Activated naive CD8-positive, alpha-beta T cell treated with anti-CD3 and anti-CD28 coated beads for 36 hours (primary cell): ENCODE measurements around the gene RTKN2. TPM values are rescaled to one million over a fixed set of nuclear protein-coding genes. Genes with fewer than 3 reads are reported as not detected.

Experiments
- DNase-seq: peaks from one replicate; pipeline ENCODE4 v3.0.0; 2021
- H3K27ac Mint-ChIP-seq: one replicate; pipeline ENCODE4 v1.8.0; 2022; ENCODE audit warnings: mild to moderate bottlenecking, moderate library complexity, mixed read lengths
- H3K27me3 Mint-ChIP-seq: one replicate; pipeline ENCODE4 v1.8.0; 2022; ENCODE audit warnings: mild to moderate bottlenecking, mixed read lengths
- H3K36me3 Mint-ChIP-seq: one replicate; pipeline ENCODE4 v1.8.0; 2021; ENCODE audit warnings: mild to moderate bottlenecking, mixed read lengths
- H3K4me1 Mint-ChIP-seq: one replicate; pipeline ENCODE4 v1.8.0; 2021; ENCODE audit warnings: mixed read lengths
- H3K4me3 Mint-ChIP-seq: one replicate; pipeline ENCODE4 v1.8.0; 2022; ENCODE audit warnings: mild to moderate bottlenecking, moderate library complexity, mixed read lengths
- H3K9me3 Mint-ChIP-seq: one replicate; pipeline ENCODE4 v1.8.0; 2022; ENCODE audit warnings: mixed read lengths
- total RNA-seq, 2 experiments: library from RNA; stranded (reverse); gene quantifications; one replicate each; pipeline ENCODE4 v1.2.3, GENCODE V29; 2021

RTKN2 gene
- total RNA-seq, 2 experiments from 2014 or later: 1.1 to 1.2 TPM

- H3K9me3 Mint-ChIP-seq: peaks cover 42% of the 10 kb centered on the region
- H3K36me3 Mint-ChIP-seq: peaks cover 55% of the 10 kb centered on the region
- no peak for DNase-seq
- H3K4me1 Mint-ChIP-seq: peaks cover 75% of the 10 kb centered on the region
- no peak overlapping the region for H3K4me3 Mint-ChIP-seq
- no peaks in the 10 kb centered on the region for H3K27me3 Mint-ChIP-seq
- peak overlapping the region; percentile 91 for H3K27ac Mint-ChIP-seq
Measured at GRCh38 chr10:62182595-62182994, 86.0 kb downstream of the RTKN2 start.

- peaks cover 73% of the 10 kb centered on the region for H3K4me1 Mint-ChIP-seq
- H3K27me3 Mint-ChIP-seq: no peaks in the 10 kb centered on the region
Measured at GRCh38 chr10:62182171-62182570, 86.5 kb downstream of the RTKN2 start.

GRCh38 chr10:62180677-62181076 is 88.0 kb downstream of the RTKN2 start:
- no peak for DNase-seq
- no peak overlapping the region for H3K4me3 Mint-ChIP-seq
- peaks cover 46% of the 10 kb centered on the region for H3K36me3 Mint-ChIP-seq
- H3K27ac Mint-ChIP-seq: peak overlapping the region; percentile 91
- peaks cover 63% of the 10 kb centered on the region for H3K4me1 Mint-ChIP-seq
- H3K9me3 Mint-ChIP-seq: peaks cover 47% of the 10 kb centered on the region
- H3K27me3 Mint-ChIP-seq: no peaks in the 10 kb centered on the region

More at GRCh38 chr10:62182171-62182570, 86.5 kb downstream of the RTKN2 start:
- Mint-ChIP-seq H3K36me3 (peaks cover 51% of the 10 kb centered on the region), H3K9me3 (peaks cover 44% of the 10 kb centered on the region), H3K27ac (peak overlapping the region; percentile 91), H3K4me3 (peak overlapping the region; percentile 2)
- DNase-seq: no peak

DNA sequence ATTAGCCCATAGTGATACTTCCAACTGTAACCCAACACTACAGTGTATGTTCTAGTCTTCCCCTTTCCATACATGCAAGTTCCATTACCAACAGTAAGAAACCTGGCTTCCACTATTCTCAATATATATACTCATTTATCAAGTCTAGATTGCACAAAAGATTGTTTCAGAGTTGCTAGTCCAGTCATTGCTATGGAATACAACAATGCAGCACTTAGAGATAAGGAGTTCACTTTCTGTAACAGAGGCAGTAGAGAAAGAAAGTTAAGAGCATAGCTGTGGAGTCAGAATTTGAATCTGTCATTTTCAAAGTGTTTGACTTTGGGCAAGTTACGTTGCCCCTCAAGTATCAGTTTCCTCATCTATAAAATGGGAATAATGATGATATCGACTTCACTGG is 90.1 kb downstream of the RTKN2 start:
- Mint-ChIP-seq H3K9me3 (peaks cover 38% of the 10 kb centered on the region), H3K4me1 (peaks cover 52% of the 10 kb centered on the region), H3K27me3 (no peaks in the 10 kb centered on the region), H3K4me3 (no peak overlapping the region), H3K36me3 (peaks cover 40% of the 10 kb centered on the region), H3K27ac (no peak overlapping the region)
- DNase-seq: no peak

GRCh38 chr10:62177111-62177510 is 91.5 kb downstream of the RTKN2 start:
- H3K9me3 Mint-ChIP-seq: peaks cover 47% of the 10 kb centered on the region
- no peaks in the 10 kb centered on the region for H3K27me3 Mint-ChIP-seq

DNA sequence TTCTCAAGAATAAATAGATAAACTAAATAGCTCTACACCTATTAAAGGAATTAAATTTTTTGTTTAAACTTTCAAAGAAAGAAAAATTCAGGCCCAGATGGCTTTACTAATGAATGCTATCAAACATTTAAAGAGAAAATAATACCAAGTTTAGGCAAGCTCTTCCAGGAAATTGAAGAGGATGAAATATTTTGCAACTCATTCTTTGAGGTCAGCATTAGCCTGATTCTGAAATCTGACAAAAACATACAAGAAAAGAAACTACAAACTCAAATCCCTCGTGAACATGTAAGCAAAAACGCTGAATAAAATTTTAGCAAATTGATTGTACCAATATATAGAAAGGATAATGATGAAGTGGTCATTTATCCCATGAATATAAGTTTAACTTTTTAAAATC is 93.4 kb downstream of the RTKN2 start:
- Mint-ChIP-seq H3K4me1 (peaks cover 26% of the 10 kb centered on the region), H3K27ac (no peak overlapping the region), H3K4me3 (no peak overlapping the region), H3K9me3 (peaks cover 34% of the 10 kb centered on the region), H3K27me3 (no peaks in the 10 kb centered on the region), H3K36me3 (peaks cover 30% of the 10 kb centered on the region)
- DNase-seq: no peak

More at GRCh38 chr10:62177111-62177510, 91.5 kb downstream of the RTKN2 start:
- H3K4me1 Mint-ChIP-seq: peaks cover 41% of the 10 kb centered on the region
- DNase-seq: no peak
- H3K4me3 Mint-ChIP-seq: no peak overlapping the region
- peak overlapping the region; percentile 49 for H3K27ac Mint-ChIP-seq
- H3K36me3 Mint-ChIP-seq: peaks cover 46% of the 10 kb centered on the region

DNA sequence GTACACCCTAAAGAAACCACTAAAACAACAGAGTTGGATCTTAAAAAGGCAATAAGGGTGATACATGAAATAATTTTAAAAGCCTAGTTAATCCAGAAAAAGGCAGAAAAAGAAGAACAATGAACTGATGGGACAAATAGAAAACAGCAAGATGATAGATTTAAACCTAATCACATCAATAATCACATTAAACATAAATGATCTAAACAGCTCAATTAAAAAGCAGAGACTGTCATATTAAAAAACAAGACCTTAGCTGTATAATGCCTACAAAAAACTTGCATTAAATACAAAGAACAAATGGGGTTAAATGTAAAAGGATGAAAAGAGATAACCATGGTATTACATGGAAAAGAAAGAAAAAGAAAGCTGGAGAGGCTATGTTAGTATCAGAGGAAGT is 96.2 kb downstream of the RTKN2 start:
- Mint-ChIP-seq H3K27me3 (no peaks in the 10 kb centered on the region), H3K36me3 (peaks cover 18% of the 10 kb centered on the region), H3K27ac (no peak overlapping the region), H3K4me3 (no peak overlapping the region), H3K4me1 (peaks cover 15% of the 10 kb centered on the region), H3K9me3 (peaks cover 23% of the 10 kb centered on the region)
- no peak for DNase-seq

GRCh38 chr10:62171791-62172190 is 96.9 kb downstream of the RTKN2 start:
- Mint-ChIP-seq H3K4me3 (no peak overlapping the region), H3K4me1 (peaks cover 14% of the 10 kb centered on the region), H3K36me3 (peaks cover 18% of the 10 kb centered on the region), H3K27ac (no peak overlapping the region), H3K9me3 (peaks cover 19% of the 10 kb centered on the region), H3K27me3 (no peaks in the 10 kb centered on the region)
- no peak for DNase-seq

- H3K36me3 Mint-ChIP-seq: peaks cover 14% of the 10 kb centered on the region
- no peak overlapping the region for H3K4me3 Mint-ChIP-seq
- H3K27me3 Mint-ChIP-seq: no peaks in the 10 kb centered on the region
Measured at GRCh38 chr10:62170732-62171131, 97.9 kb downstream of the RTKN2 start.

DNA sequence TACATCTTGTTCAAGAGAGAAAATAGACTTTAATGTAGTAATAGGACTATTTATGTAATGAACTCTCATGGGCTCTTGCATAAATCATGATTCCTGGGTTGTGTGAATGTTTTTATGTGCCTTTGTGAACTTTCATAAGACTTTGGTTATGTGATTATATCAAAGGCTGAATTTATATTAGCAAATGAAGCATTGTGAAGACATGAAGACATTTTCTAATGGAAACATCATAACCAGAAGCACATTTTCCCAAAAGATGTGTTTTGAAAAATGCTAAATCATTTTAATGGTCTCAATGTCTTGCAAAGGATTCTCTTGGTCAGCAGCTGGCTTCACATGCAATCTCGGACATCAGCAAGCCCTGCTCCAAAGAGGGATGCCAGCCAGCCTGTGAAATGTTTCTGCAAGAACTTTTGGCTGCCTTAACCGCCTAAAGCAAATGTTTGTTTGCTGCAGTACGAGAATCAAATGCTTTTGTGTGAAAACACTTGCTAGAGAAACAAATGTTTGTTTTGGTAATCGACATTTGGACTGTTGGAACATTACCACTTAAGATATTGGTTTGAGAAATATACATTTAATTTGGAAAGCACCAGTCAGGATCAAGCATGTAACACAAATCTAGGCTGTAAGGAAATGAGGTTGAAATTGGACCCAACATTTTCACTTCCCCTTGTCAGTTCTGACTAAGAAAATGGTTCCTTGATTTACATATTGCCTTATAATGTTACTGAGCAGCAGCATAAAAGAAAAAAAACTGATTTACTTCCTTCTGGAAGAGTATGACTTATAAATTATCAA is 102.1 kb downstream of the RTKN2 start:
- Mint-ChIP-seq H3K4me3 (no peak overlapping the region), H3K27me3 (no peaks in the 10 kb centered on the region), H3K4me1 (peaks cover 8% of the 10 kb centered on the region), H3K36me3 (peaks cover 3% of the 10 kb centered on the region), H3K27ac (no peak overlapping the region), H3K9me3 (no peaks in the 10 kb centered on the region)
- no peak for DNase-seq

More at GRCh38 chr10:62170732-62171131, 97.9 kb downstream of the RTKN2 start:
- H3K9me3 Mint-ChIP-seq: peaks cover 13% of the 10 kb centered on the region
- peaks cover 18% of the 10 kb centered on the region for H3K4me1 Mint-ChIP-seq
- DNase-seq: no peak
- no peak overlapping the region for H3K27ac Mint-ChIP-seq

DNA sequence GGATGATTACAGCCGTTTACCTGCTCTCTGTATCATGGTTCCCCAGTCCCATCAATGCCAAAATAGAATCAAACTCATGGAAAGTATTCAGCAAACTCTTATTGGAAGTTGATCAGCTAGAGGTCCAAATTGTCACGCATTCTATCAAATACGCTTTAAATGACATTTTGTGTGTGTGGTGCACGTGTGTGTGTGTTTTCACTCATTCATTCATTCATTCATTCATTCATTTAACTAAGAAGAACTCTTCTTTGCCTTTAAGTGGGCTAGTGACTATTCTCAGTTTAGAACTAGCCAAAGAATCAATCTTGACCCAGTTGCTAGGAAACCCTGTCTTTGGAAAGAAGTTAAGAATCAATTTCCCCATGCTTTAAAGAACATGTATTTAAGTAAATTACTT is 102.8 kb downstream of the RTKN2 start:
- no peaks in the 10 kb centered on the region for H3K9me3 Mint-ChIP-seq
- peaks cover 10% of the 10 kb centered on the region for H3K4me1 Mint-ChIP-seq
- no peak for DNase-seq
- H3K36me3 Mint-ChIP-seq: no peaks in the 10 kb centered on the region
- no peaks in the 10 kb centered on the region for H3K27me3 Mint-ChIP-seq
- H3K4me3 Mint-ChIP-seq: no peak overlapping the region
- H3K27ac Mint-ChIP-seq: no peak overlapping the region

GRCh38 chr10:62163024-62163423 is 105.6 kb downstream of the RTKN2 start:
- peaks cover 10% of the 10 kb centered on the region for H3K4me1 Mint-ChIP-seq
- no peaks in the 10 kb centered on the region for H3K36me3 Mint-ChIP-seq
- H3K27me3 Mint-ChIP-seq: no peaks in the 10 kb centered on the region
- H3K4me3 Mint-ChIP-seq: no peak overlapping the region
- DNase-seq: no peak
- no peak overlapping the region for H3K27ac Mint-ChIP-seq
- H3K9me3 Mint-ChIP-seq: no peaks in the 10 kb centered on the region

GRCh38 chr10:62162261-62162981 is 106.2 kb downstream of the RTKN2 start:
- H3K36me3 Mint-ChIP-seq: no peaks in the 10 kb centered on the region
- DNase-seq: no peak
- no peaks in the 10 kb centered on the region for H3K27me3 Mint-ChIP-seq
- no peak overlapping the region for H3K4me3 Mint-ChIP-seq
- no peaks in the 10 kb centered on the region for H3K9me3 Mint-ChIP-seq
- H3K4me1 Mint-ChIP-seq: peaks cover 10% of the 10 kb centered on the region
- no peak overlapping the region for H3K27ac Mint-ChIP-seq

DNA sequence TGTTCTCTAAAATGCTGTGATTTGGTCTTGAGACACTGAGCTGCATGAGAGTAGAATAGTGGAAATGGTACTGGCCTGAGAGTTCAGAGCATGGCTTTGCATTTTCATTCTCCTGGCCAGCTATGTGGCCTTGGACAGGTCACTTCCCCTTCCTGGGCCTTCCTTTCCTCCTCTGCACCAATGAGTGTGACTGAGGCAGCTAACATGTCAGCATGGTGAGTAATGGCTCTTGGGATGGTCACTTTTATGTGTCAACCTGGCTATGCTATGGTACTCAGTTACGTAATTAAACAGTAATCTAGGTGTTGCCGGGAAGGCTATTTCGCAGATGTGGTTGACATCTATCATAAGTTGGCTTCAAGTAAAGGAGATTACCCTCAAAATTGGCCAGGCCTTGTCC is 109.3 kb downstream of the RTKN2 start:
- no peaks in the 10 kb centered on the region for H3K9me3 Mint-ChIP-seq
- no peak overlapping the region for H3K4me3 Mint-ChIP-seq
- H3K36me3 Mint-ChIP-seq: no peaks in the 10 kb centered on the region
- H3K4me1 Mint-ChIP-seq: peaks cover 2% of the 10 kb centered on the region
- DNase-seq: no peak
- H3K27ac Mint-ChIP-seq: no peak overlapping the region
- no peaks in the 10 kb centered on the region for H3K27me3 Mint-ChIP-seq

DNA sequence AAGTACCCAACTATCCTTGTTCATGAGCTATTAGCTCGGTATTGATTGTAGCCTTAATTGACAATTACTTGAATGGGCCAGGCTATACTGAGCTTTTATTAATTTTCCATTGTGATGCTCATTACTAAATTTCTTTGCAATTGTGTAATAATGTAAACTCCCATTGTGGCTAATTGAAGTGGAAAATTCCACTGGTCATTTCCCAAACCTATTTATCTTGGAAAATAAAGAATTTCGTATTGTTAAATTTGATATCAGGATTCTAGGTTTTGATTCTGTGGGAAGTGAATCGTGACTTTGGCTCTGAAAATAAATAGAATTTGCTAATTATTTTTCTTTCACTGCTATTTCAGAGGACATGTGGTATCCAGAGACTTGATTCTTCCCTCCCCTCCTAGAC is 111.0 kb downstream of the RTKN2 start:
- no peaks in the 10 kb centered on the region for H3K27me3 Mint-ChIP-seq
- no peaks in the 10 kb centered on the region for H3K9me3 Mint-ChIP-seq
- H3K4me1 Mint-ChIP-seq: peaks cover 2% of the 10 kb centered on the region
- H3K36me3 Mint-ChIP-seq: no peaks in the 10 kb centered on the region
- H3K27ac Mint-ChIP-seq: no peak overlapping the region
- DNase-seq: no peak
- no peak overlapping the region for H3K4me3 Mint-ChIP-seq
